Measurements from ENCODE around the gene TCEA2.

The TCEA2 gene

GRCh38 chr20:64063389-64064144 lies 569 bp downstream of the TCEA2 start:
- Histone ChIP-seq H3K27ac (no peak overlapping the region), H3K9me3 (ENCODE audit: low read depth, low read length) (no peaks in the 10 kb centered on the region), H3K9ac (ENCODE audit: insufficient read length) (peak overlapping the region; percentile 76), H3K36me3 (ENCODE audit: insufficient read depth, low read length) (no peaks in the 10 kb centered on the region), H3K4me3 (peak overlapping the region; percentile 87)
- TF ChIP-seq FOXP2 (optimal IDR thresholded peaks at IDR 0.05; ENCODE audit: control extremely low read depth, extremely low read length, insufficient read depth), result no peak
- no peak for TF ChIP-seq POLR2AphosphoS5 (IDR thresholded peaks at IDR 0.05; ENCODE audit: borderline replicate concordance, low read depth, low read length)
- no peak for TF ChIP-seq EZH2 (IDR thresholded peaks at IDR 0.05)
- no peak for DNase-seq (ENCODE audit: low read depth, low spot score)

GRCh38 chr20:64064145-64064698 lies 1.2 kb downstream of the TCEA2 start:
- H3K27ac ChIP-seq, result no peak overlapping the region
- TF ChIP-seq POLR2AphosphoS5 (IDR thresholded peaks at IDR 0.05; ENCODE audit: borderline replicate concordance, low read depth, low read length) (no peak), EZH2 (IDR thresholded peaks at IDR 0.05) (no peak), FOXP2 (optimal IDR thresholded peaks at IDR 0.05; ENCODE audit: control extremely low read depth, extremely low read length, insufficient read depth) (no peak)
- DNase-seq (ENCODE audit: low read depth, low spot score), result no peak
- H3K9ac ChIP-seq (ENCODE audit: insufficient read length), result no peak overlapping the region
- H3K4me3 ChIP-seq, result peak overlapping the region; percentile 87
- H3K9me3 ChIP-seq (ENCODE audit: low read depth, low read length), result no peaks in the 10 kb centered on the region
- no peaks in the 10 kb centered on the region for H3K36me3 ChIP-seq (ENCODE audit: insufficient read depth, low read length)

- Histone ChIP-seq H3K9ac (ENCODE audit: insufficient read length) (no peak overlapping the region), H3K4me3 (no peak overlapping the region), H3K36me3 (ENCODE audit: insufficient read depth, low read length) (no peaks in the 10 kb centered on the region), H3K9me3 (ENCODE audit: low read depth, low read length) (no peaks in the 10 kb centered on the region), H3K27ac (no peak overlapping the region)
- no peak for DNase-seq (ENCODE audit: low read depth, low spot score)
- TF ChIP-seq POLR2AphosphoS5 (IDR thresholded peaks at IDR 0.05; ENCODE audit: borderline replicate concordance, low read depth, low read length) (no peak), FOXP2 (optimal IDR thresholded peaks at IDR 0.05; ENCODE audit: control extremely low read depth, extremely low read length, insufficient read depth) (no peak)
Measured at GRCh38 chr20:64065062-64065973, 2.3 kb downstream of the TCEA2 start.

GRCh38 chr20:64065974-64066343 lies 3.0 kb downstream of the TCEA2 start:
- Histone ChIP-seq H3K9ac (ENCODE audit: insufficient read length) (no peak overlapping the region), H3K27ac (no peak overlapping the region)
- DNase-seq (ENCODE audit: low read depth, low spot score), result no peak

GRCh38 chr20:64067005-64067632 lies 4.1 kb downstream of the TCEA2 start:
- no peaks in the 10 kb centered on the region for H3K9me3 ChIP-seq (ENCODE audit: low read depth, low read length)
- H3K27ac ChIP-seq, result no peak overlapping the region
- no peak for TF ChIP-seq POLR2AphosphoS5 (IDR thresholded peaks at IDR 0.05; ENCODE audit: borderline replicate concordance, low read depth, low read length)
- no peak for TF ChIP-seq FOXP2 (optimal IDR thresholded peaks at IDR 0.05; ENCODE audit: control extremely low read depth, extremely low read length, insufficient read depth)
- TF ChIP-seq EZH2 (IDR thresholded peaks at IDR 0.05), result no peak
- H3K4me3 ChIP-seq, result no peak overlapping the region
- DNase-seq (ENCODE audit: low read depth, low spot score), result no peak
- H3K36me3 ChIP-seq (ENCODE audit: insufficient read depth, low read length), result no peaks in the 10 kb centered on the region
- H3K9ac ChIP-seq (ENCODE audit: insufficient read length), result no peak overlapping the region

More at GRCh38 chr20:64065974-64066343, 3.0 kb downstream of the TCEA2 start:
- Histone ChIP-seq H3K9me3 (ENCODE audit: low read depth, low read length) (no peaks in the 10 kb centered on the region), H3K4me3 (no peak overlapping the region), H3K36me3 (ENCODE audit: insufficient read depth, low read length) (no peaks in the 10 kb centered on the region)
- TF ChIP-seq POLR2AphosphoS5 (IDR thresholded peaks at IDR 0.05; ENCODE audit: borderline replicate concordance, low read depth, low read length), result no peak
- no peak for TF ChIP-seq EZH2 (IDR thresholded peaks at IDR 0.05)
- no peak for TF ChIP-seq FOXP2 (optimal IDR thresholded peaks at IDR 0.05; ENCODE audit: control extremely low read depth, extremely low read length, insufficient read depth)

GRCh38 chr20:64067733-64068307 lies 4.8 kb downstream of the TCEA2 start:
- no peaks in the 10 kb centered on the region for H3K9me3 ChIP-seq (ENCODE audit: low read depth, low read length)
- no peak for DNase-seq (ENCODE audit: low read depth, low spot score)
- no peak overlapping the region for H3K4me3 ChIP-seq
- no peaks in the 10 kb centered on the region for H3K36me3 ChIP-seq (ENCODE audit: insufficient read depth, low read length)
- H3K9ac ChIP-seq (ENCODE audit: insufficient read length), result no peak overlapping the region
- TF ChIP-seq POLR2AphosphoS5 (IDR thresholded peaks at IDR 0.05; ENCODE audit: borderline replicate concordance, low read depth, low read length) (no peak), EZH2 (IDR thresholded peaks at IDR 0.05) (no peak), FOXP2 (optimal IDR thresholded peaks at IDR 0.05; ENCODE audit: control extremely low read depth, extremely low read length, insufficient read depth) (no peak)
- no peak overlapping the region for H3K27ac ChIP-seq

- TF ChIP-seq POLR2AphosphoS5 (IDR thresholded peaks at IDR 0.05; ENCODE audit: borderline replicate concordance, low read depth, low read length), result no peak
- no peak for TF ChIP-seq FOXP2 (optimal IDR thresholded peaks at IDR 0.05; ENCODE audit: control extremely low read depth, extremely low read length, insufficient read depth)
- no peak for TF ChIP-seq EZH2 (IDR thresholded peaks at IDR 0.05)
Measured at GRCh38 chr20:64068386-64069208, 5.6 kb downstream of the TCEA2 start.

More at GRCh38 chr20:64068386-64069208, 5.6 kb downstream of the TCEA2 start:
- Histone ChIP-seq H3K36me3 (ENCODE audit: insufficient read depth, low read length) (no peaks in the 10 kb centered on the region), H3K4me3 (no peak overlapping the region), H3K9ac (ENCODE audit: insufficient read length) (no peak overlapping the region), H3K27ac (no peak overlapping the region), H3K9me3 (ENCODE audit: low read depth, low read length) (no peaks in the 10 kb centered on the region)
- DNase-seq (ENCODE audit: low read depth, low spot score), result no peak

Measured in SK-N-MC (cell line).